ENCODE data around the gene SLC7A9. TPM values are rescaled to one million over a fixed set of nuclear protein-coding genes. Genes with fewer than 3 reads are reported as not detected.
"Not testable (repeated sequence)": the region's sequence is repeated elsewhere in the genome, so short reads cannot be mapped to it uniquely, and the experiment has no call there.

SLC7A9 gene
- total RNA-seq, 4 donors from 2014 or later: 1.1 TPM; not detected in 3

DNA sequence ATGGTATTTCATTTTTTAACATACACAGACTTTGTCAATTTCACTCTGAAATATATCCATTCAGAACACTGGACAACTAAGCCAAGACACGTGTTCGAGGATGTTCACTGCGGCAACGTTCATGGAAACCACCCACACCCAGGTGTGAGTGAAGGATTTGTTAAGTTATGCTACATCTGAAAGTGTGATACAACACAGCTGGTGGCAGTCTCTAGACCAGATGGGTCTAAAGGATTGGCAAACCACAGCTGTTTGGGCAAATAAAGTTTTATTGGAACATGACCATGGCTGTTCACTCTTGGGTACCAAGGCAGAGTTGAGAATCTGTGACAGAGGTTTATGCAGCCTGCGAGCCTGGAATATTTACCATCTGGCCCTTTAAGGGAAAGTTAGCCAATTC lies 12.0 kb downstream of the SLC7A9 start:
- no peaks in the 10 kb centered on the region for H3K4me1 ChIP-seq
- TF ChIP-seq, protein P1, sequence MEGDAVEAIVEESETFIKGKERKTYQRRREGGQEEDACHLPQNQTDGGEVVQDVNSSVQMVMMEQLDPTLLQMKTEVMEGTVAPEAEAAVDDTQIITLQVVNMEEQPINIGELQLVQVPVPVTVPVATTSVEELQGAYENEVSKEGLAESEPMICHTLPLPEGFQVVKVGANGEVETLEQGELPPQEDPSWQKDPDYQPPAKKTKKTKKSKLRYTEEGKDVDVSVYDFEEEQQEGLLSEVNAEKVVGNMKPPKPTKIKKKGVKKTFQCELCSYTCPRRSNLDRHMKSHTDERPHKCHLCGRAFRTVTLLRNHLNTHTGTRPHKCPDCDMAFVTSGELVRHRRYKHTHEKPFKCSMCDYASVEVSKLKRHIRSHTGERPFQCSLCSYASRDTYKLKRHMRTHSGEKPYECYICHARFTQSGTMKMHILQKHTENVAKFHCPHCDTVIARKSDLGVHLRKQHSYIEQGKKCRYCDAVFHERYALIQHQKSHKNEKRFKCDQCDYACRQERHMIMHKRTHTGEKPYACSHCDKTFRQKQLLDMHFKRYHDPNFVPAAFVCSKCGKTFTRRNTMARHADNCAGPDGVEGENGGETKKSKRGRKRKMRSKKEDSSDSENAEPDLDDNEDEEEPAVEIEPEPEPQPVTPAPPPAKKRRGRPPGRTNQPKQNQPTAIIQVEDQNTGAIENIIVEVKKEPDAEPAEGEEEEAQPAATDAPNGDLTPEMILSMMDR (IDR thresholded peaks at IDR 0.05): no peak
- TF ChIP-seq POLR2A (IDR thresholded peaks at IDR 0.05): no peak
- no peaks in the 10 kb centered on the region for H3K36me3 ChIP-seq
- H3K9me3 ChIP-seq: no peaks in the 10 kb centered on the region
- no peaks in the 10 kb centered on the region for H3K27me3 ChIP-seq
- DNase-seq: no peak
- intact Hi-C loops (cut with DNase I; ENCODE audit: low total_unique reads): no loop called here
- H3K27ac ChIP-seq: no peak overlapping the region
- H3K4me3 ChIP-seq: no peak overlapping the region

DNA sequence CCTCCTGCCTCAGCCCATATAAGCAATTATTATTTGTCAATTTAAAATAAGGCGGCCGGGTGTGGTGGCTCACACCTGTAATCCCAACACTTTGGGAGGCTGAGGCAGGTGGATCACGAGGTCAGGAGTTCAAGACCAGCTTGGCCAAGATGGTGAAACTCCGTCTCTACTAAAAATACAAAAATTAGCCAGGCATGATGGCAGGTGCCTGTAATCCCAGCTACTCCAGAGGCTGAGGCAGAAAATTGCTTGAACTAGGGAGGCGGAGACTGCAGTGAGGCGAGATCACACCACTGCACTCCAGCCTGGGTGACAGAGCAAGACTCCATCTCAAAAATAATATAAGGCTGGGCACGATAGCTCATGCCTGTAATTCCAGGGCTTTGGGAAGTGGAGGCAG lies 12.7 kb downstream of the SLC7A9 start:
- intact Hi-C loops (cut with DNase I; ENCODE audit: low total_unique reads); H3K36me3 ChIP-seq; H3K27me3 ChIP-seq; H3K27ac ChIP-seq; DNase-seq; H3K4me3 ChIP-seq; H3K9me3 ChIP-seq; H3K4me1 ChIP-seq: not testable (repeated sequence)

DNA sequence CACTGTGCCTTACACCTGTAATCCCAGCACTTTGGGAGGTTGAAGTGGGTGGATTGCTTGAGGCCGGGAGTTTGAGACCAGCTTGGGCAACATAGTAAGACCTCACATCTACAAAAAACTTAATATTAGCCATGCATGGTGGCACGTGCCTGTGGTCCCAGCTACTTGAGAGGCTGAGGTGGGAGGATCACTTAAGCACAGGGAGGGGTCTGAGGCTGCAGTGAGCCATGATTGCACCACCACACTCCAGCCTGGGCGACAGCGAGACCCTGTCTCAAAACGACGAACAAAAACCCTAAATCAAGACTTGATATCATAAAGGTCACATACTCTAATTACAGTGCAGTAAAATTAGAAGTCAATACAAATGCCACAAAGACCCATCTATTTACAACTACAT lies 17.4 kb downstream of the SLC7A9 start:
- TF ChIP-seq POLR2A (IDR thresholded peaks at IDR 0.05): no peak
- TF ChIP-seq, protein P1 (IDR thresholded peaks at IDR 0.05): no peak
- DNase-seq: no peak
- intact Hi-C loops (cut with DNase I; ENCODE audit: low total_unique reads): no loop called here

DNA sequence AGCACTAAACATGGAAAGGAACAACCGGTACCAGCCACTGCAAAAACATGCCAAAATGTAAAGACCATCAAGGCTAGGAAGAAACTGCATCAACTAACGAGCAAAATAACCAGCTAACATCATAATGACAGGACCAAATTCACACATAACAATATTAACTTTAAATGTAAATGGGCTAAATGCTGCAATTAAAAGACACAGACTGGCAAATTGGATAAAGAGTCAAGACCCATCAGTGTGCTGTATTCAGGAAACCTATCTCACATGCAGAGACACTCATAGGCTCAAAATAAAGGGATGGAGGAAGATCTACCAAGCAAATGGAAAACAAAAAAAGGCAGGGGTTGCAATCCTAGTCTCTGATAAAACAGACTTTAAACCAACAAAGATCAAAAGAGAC lies 21.5 kb downstream of the SLC7A9 start:
- H3K27me3 ChIP-seq; H3K4me1 ChIP-seq; H3K9me3 ChIP-seq; H3K27ac ChIP-seq; H3K4me3 ChIP-seq; intact Hi-C loops (cut with DNase I; ENCODE audit: low total_unique reads); DNase-seq; H3K36me3 ChIP-seq: not testable (repeated sequence)

More for the DNA sequence above, 17.4 kb downstream of the SLC7A9 start:
- Histone ChIP-seq H3K4me3 (no peak overlapping the region), H3K4me1 (no peaks in the 10 kb centered on the region), H3K27me3 (no peaks in the 10 kb centered on the region), H3K27ac (no peak overlapping the region), H3K36me3 (no peaks in the 10 kb centered on the region), H3K9me3 (no peaks in the 10 kb centered on the region)

DNA sequence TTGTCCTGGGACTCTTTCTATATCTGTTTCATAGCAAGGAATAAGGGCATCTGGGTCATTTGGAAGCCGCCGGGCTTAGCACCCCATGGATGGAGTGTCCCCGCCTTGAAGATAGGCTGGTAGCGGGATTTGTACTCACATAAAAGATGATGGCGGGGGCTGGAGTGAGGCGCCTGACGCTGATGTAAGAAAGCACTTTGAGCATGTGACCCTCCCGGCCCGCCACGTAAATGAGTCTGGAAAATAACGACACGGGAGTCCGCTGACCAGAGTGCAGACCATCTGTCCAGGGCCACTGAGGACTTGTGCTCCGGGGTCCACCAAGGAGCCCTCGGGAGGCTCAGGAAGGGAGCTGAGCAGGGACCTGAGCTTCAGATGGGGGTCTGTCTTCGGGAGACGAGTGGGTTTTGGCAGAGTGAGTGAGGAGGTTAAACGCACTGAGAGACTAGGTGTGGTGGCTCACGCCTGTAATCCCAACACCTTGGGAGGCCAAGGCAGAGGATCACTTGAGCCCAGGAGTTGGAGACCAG lies 25.8 kb downstream of the SLC7A9 start:
- H3K27ac ChIP-seq: no peak overlapping the region
- H3K9me3 ChIP-seq: no peaks in the 10 kb centered on the region
- H3K36me3 ChIP-seq: no peaks in the 10 kb centered on the region
- no peak overlapping the region for H3K4me3 ChIP-seq
- TF ChIP-seq, protein P1 (IDR thresholded peaks at IDR 0.05): no peak
- TF ChIP-seq POLR2A (IDR thresholded peaks at IDR 0.05): no peak
- DNase-seq: no peak
- intact Hi-C loops (cut with DNase I; ENCODE audit: low total_unique reads): no loop called here
- no peaks in the 10 kb centered on the region for H3K27me3 ChIP-seq
- H3K4me1 ChIP-seq: no peaks in the 10 kb centered on the region

DNA sequence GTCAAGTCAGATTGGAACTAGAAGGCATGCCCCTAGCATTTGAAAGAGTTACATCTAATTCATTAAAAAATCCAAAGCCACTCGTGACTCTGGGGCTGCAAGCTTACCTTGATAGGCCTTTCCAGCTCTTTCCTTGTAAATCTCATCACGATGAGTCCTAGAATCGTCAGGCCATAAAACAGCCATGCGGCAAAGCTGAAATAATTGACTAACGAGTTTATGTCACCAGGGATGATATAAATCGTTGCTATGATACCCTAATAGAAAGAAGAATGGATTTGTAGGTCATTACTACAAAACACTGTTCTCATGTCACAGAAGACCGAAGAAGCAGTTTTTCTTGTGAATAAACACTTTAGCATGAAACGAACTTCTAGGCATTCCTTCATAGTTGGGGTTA lies 27.5 kb downstream of the SLC7A9 start:
- TF ChIP-seq, protein P1 (IDR thresholded peaks at IDR 0.05): no peak
- TF ChIP-seq POLR2A (IDR thresholded peaks at IDR 0.05): no peak
- Histone ChIP-seq H3K4me1 (no peaks in the 10 kb centered on the region), H3K4me3 (no peak overlapping the region), H3K27ac (no peak overlapping the region), H3K36me3 (no peaks in the 10 kb centered on the region), H3K27me3 (no peaks in the 10 kb centered on the region), H3K9me3 (no peaks in the 10 kb centered on the region)
- intact Hi-C loops (cut with DNase I; ENCODE audit: low total_unique reads): no loop called here
- DNase-seq: no peak
